Stimulated activated naive CD8-positive, alpha-beta T cell treated with anti-CD3 and anti-CD28 coated beads, Interleukin-15, Interleukin-2, amounts not matched to agents 100 U/mL and 50 U/mL, for 24 hours (primary cell): ENCODE measurements around the gene SERPINA1.

Source experiments
- ATAC-seq: fragments of 150-1000 bp; cut with Tn5 transposase; one replicate; pipeline ENCODE4 v1.10.0; 2021
- DNase-seq: peaks from one replicate; pipeline ENCODE4 v3.0.0; 2021

SERPINA1 gene

DNA sequence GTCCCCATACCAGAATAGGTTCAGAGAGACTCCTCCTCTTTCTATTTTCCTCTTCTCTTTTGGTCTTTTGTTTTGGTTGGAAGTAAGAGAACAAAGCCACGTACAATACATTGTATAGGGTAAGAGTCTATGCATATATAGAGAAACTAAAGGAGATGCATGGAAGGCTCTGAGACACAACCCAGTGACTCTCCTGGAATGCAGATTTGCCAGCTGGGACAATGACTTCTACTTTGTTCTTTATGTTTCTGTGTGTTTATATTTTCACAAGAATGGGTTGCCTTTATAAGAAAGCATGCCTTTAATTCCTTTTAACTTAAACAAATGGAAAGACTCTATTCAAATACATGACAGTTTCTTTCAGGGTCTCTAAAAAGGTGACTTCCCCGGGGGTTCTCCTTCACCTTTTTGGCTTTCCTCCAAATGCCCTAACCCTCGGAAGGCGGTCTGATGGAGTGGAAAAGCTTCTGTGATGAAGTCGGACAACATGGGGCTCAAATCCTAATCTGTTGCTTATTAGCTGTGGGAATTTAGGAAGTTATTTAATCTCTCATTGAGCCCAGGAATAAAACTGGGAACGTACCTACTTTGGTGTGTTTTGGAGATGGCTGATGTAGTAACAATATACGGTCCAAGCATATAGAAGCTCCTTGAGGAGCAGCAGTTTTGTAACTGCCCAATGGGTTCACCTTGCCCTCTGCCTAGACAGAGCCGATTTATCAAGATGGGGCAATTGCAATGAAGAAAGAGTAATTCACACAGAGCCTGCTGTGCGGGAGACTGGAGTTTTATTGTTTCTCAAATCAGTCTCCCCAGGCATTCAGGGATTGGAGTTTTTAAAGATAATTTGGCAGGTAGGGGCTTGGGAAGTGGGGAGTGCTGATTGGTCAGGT, 9.1 kb upstream of the SERPINA1 start:
- no peak for ATAC-seq
- DNase-seq: no peak

DNA sequence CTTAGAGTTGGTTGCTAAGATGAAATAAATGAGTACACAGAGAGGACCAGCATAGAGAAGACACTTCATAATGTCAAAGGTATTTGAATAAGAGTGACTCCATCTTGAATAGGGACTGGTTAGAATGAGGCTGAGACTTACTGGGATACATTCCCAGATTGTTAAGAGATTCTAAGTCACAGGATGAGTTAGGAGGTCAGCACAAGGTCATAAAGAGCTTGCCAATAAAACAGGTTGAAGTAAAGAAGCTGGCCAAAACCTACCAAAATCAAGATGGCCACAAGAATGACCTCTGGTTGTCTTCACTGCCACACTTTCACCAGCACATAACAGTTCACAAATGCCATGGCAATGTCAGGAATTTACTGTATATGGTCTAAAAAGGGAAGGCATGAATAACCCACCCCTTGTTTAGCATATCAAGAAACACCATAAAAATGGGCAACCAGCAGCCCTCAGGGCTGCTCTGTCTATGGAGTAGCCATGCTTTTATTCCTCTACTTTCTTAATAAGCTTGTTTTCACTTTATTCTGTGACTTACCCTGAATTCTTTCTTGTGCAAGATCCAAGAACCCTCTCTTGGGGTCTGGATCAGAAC, 8.3 kb upstream of the SERPINA1 start:
- ATAC-seq (no peak), DNase-seq (no peak)

DNA sequence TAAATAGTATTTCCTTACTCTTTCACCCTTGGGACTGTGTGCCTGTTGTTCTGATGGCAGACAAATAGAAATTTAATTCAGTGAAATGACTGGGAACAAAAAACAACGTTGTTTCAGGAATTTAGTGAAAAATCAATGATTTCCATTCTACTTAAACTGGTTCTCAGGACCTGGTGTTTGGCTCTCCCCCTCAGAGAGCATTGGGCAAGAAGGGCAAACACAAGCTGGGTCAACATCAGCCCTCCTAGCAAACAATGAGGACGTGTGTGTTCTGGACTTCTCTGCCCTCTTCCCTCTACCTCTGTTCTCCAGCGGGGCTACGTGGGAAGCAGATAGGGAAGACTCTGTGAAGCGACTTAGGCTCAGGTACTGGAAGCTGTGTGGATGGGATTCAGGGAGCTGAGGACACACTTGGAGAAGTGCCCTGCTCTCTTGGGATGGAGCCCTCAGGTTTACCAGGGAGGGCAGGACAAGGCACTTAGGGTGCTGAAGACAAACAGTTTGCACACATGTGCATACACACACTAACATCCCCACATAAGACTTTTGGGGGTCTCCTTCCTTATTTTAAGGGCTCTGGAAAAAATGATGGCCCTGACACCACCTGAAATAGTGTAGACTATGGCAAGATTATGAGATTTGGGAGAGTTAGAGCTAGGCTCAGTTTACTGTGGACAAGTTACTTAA, 7.6 kb upstream of the SERPINA1 start:
- no peak for DNase-seq
- no peak for ATAC-seq

GRCh38 chr14:94395282-94395887, 7.0 kb upstream of the SERPINA1 start:
- no peak for DNase-seq
- ATAC-seq: no peak

- ATAC-seq: peak; percentile 61
- DNase-seq: peak; percentile 34
These were observed 6.3 kb upstream of the SERPINA1 start for GRCh38 chr14:94394581-94395207.

DNA sequence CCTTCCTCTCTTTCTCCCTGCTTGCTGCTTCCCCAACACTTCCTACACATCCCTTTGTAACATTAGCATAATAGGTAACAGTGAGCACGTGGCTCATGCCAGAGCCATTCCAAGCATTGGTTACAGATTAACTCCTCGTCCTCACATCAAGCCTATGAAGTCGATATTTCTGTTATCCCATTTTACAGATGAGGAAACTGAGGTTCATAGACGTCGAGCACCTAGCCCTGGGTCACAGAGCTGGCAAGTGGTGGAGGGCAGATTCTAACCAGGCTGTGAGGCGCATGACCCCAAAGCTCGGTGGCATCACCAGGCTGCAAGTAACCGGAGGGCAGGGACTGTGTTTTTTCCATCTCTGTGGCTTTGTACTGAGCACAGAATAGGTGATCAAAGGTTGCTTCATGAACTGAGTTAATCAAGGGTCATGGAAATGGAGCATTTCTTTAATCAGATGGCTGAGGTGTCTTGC, 5.7 kb upstream of the SERPINA1 start:
- peak; percentile 71 for ATAC-seq
- DNase-seq: peak; percentile 35

DNA sequence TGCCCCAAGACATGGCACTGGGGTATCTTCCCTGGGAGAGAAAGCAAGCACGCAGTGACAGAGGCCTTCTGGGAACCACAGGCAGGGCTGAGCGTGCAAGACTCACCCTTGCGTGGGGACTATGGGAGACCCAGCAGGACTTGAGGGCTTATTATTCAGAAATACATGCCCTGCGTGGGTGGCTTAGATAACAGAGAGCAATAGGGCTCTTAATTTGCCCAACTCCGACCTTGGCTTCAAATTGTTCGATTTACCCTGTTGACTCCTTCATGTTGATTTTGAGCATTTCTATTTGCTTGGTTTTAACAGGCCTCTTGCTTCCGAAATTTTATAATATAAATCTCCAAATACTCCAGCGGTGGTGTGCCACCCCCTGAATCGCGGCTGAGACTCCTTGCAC, 5.1 kb upstream of the SERPINA1 start:
- ATAC-seq (no peak), DNase-seq (no peak)

DNA sequence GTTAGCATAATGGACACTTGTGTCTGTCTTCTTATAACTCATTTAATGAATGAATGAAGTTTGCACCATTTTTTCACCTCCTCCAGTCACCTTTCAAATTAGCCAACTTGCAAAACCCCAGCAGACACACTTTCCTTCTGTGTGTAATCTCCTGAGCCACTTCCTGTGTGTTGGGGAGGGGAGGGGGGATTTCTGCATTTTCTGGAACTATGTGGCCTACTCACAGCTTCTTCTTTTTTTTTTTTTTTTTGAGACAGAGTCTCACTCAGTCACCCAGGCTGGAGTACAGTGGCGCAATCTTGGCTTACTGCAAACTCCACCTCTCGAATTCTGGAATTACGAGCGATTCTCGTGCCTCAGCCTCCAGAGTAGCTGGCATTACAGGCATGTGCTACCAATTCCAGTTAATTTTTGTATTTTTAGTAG, 4.1 kb upstream of the SERPINA1 start:
- peak; percentile 22 for DNase-seq
- peak; percentile 42 for ATAC-seq

- DNase-seq: no peak
- no peak for ATAC-seq
These were observed 3.0 kb upstream of the SERPINA1 start for GRCh38 chr14:94391281-94391975.

GRCh38 chr14:94390372-94391086, 2.1 kb upstream of the SERPINA1 start:
- DNase-seq (no peak), ATAC-seq (no peak)

DNA sequence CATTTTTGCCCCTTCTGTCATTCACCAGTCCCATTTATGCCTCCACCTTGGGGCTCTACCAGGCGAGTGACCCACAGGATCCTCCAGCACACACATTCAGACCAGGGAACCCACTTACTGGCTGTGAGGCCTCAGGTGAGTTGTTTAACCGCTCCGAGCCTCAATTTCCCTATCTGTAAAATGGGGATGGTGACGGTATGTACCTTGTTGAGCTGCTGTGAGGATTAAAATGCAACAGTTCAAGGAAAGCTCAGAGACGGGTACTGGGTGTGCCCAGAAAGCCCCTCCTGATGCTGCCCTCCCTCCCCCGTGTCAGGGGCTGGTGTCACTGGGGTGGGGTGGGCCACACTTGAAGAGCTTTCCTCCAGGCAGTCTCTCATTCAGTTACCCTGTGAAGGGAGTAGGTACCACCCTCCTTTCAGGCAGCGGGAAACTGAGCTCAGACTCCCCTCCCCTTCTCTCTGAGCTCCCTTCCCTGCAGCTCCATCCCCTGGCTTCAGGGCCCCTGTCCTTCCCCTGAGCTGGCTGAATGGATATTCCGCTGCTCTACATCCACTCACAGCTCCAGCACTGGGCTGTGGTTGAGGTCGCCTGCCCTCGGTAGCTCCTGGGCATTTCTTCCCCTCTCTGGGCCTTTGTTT, 1.4 kb upstream of the SERPINA1 start:
- DNase-seq: no peak

GRCh38 chr14:94389104-94389469, 685 bp upstream of the SERPINA1 start:
- no peak for ATAC-seq

More for the DNA sequence above, 1.4 kb upstream of the SERPINA1 start:
- ATAC-seq: no peak

DNA sequence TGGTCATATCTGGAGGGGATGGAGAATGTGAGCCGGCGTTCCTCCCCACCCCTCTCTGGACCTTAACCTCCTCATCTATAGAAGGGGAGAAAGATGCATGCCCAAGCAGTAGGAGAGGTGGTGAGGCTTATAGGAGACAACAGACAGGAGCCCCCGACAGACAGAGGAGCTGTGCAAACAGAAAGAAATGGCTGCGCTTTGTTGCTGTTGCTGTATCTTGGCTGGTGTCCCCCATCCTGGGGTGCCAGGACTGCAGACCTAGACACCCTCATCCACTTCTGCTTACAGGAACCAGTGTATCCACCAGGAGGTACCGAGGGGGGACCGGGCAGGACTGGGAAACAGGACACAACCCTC, 397 bp downstream of the SERPINA1 start:
- DNase-seq: no peak
- ATAC-seq: no peak

More at GRCh38 chr14:94389104-94389469, 685 bp upstream of the SERPINA1 start:
- no peak for DNase-seq

GRCh38 chr14:94387051-94388026, 1.1 kb downstream of the SERPINA1 start:
- ATAC-seq (no peak), DNase-seq (no peak)

- ATAC-seq (no peak), DNase-seq (no peak)
These were observed 2.0 kb downstream of the SERPINA1 start for GRCh38 chr14:94386085-94387031.

GRCh38 chr14:94385553-94386057, 2.8 kb downstream of the SERPINA1 start:
- DNase-seq (no peak), ATAC-seq (no peak)

DNA sequence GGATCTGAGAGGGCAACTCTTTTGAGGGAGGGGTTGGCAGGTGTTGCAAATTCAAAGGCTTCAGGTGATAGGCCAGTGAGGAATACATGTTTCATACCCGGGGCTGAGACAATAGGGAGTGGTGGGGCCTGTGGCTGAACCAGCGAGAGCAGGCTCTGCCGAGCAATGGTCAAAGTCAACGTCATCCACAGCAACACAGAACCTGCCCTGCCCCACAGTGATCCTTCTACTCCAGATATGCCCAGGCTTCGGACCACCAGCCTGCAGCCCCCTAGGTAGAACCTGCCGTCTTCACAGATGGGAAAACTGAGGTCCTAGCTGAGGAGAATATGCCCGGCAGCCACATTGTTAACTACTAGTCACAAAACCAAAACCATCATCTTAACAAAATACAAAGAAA, 4.1 kb downstream of the SERPINA1 start:
- DNase-seq (no peak), ATAC-seq (no peak)

GRCh38 chr14:94383777-94384176, 4.6 kb downstream of the SERPINA1 start:
- ATAC-seq (no peak), DNase-seq (no peak)
